ENCODE data around the gene CAVIN2.

The CAVIN2 gene

GRCh38 chr2:191864628-191865374 is 17.9 kb upstream of the CAVIN2 start:
- H3K9ac ChIP-seq (ENCODE audit: low read depth, low read length) = no peak overlapping the region
- H3K4me1 ChIP-seq (ENCODE audit: control insufficient read depth, insufficient read depth, low read length) = peaks cover 27% of the 10 kb centered on the region
- no peaks in the 10 kb centered on the region for H3K27me3 ChIP-seq (ENCODE audit: control insufficient read depth, insufficient read depth, low read length)
- H3K4me3 ChIP-seq (ENCODE audit: low read depth, low read length) = no peak overlapping the region
- H3K27ac ChIP-seq (ENCODE audit: low read depth, low read length) = no peak overlapping the region
- no peaks in the 10 kb centered on the region for H3K9me3 ChIP-seq (ENCODE audit: control insufficient read depth, insufficient read depth, low read length)
- H3K36me3 ChIP-seq (ENCODE audit: control insufficient read depth, insufficient read depth, low read length) = no peaks in the 10 kb centered on the region

DNA sequence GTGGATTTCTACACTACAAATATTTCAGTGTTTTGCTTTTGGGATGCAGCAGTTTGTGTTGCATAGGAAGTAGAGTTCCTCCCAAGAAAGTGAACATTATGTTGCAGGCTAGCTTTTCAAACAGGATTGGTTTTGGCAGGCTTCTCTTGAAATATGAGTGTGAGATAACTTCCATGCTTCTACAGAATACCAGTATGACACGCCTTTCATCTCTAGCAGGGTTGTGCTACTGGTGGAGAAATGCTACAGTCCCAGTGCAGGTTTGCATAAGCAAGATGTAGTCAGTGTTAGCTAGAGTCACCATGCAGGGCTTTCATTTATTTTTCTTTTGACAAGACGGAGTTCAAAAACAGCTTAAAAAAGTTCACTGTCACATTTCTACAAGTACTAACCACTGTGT is 17.1 kb upstream of the CAVIN2 start:
- no peaks in the 10 kb centered on the region for H3K27me3 ChIP-seq (ENCODE audit: control insufficient read depth, insufficient read depth, low read length)
- no peak overlapping the region for H3K9ac ChIP-seq (ENCODE audit: low read depth, low read length)
- no peaks in the 10 kb centered on the region for H3K9me3 ChIP-seq (ENCODE audit: control insufficient read depth, insufficient read depth, low read length)
- no peak overlapping the region for H3K4me3 ChIP-seq (ENCODE audit: low read depth, low read length)
- H3K36me3 ChIP-seq (ENCODE audit: control insufficient read depth, insufficient read depth, low read length) = no peaks in the 10 kb centered on the region
- no peak overlapping the region for H3K27ac ChIP-seq (ENCODE audit: low read depth, low read length)
- peaks cover 20% of the 10 kb centered on the region for H3K4me1 ChIP-seq (ENCODE audit: control insufficient read depth, insufficient read depth, low read length)

- H3K27ac ChIP-seq (ENCODE audit: low read depth, low read length) = no peak overlapping the region
Measured at GRCh38 chr2:191862156-191862775, 15.4 kb upstream of the CAVIN2 start.

GRCh38 chr2:191860760-191861466 is 14.0 kb upstream of the CAVIN2 start:
- H3K27ac ChIP-seq (ENCODE audit: low read depth, low read length) = no peak overlapping the region
- no peaks in the 10 kb centered on the region for H3K36me3 ChIP-seq (ENCODE audit: control insufficient read depth, insufficient read depth, low read length)
- H3K4me1 ChIP-seq (ENCODE audit: control insufficient read depth, insufficient read depth, low read length) = peaks cover 8% of the 10 kb centered on the region; the same call in 1 of the 2 replicates
- no peak overlapping the region for H3K9ac ChIP-seq (ENCODE audit: low read depth, low read length)
- no peaks in the 10 kb centered on the region for H3K9me3 ChIP-seq (ENCODE audit: control insufficient read depth, insufficient read depth, low read length)
- no peaks in the 10 kb centered on the region for H3K27me3 ChIP-seq (ENCODE audit: control insufficient read depth, insufficient read depth, low read length)
- no peak overlapping the region for H3K4me3 ChIP-seq (ENCODE audit: low read depth, low read length)

More at GRCh38 chr2:191862156-191862775, 15.4 kb upstream of the CAVIN2 start:
- Histone ChIP-seq H3K9me3 (ENCODE audit: control insufficient read depth, insufficient read depth, low read length) (no peaks in the 10 kb centered on the region), H3K4me3 (ENCODE audit: low read depth, low read length) (no peak overlapping the region), H3K27me3 (ENCODE audit: control insufficient read depth, insufficient read depth, low read length) (no peaks in the 10 kb centered on the region), H3K9ac (ENCODE audit: low read depth, low read length) (no peak overlapping the region), H3K4me1 (ENCODE audit: control insufficient read depth, insufficient read depth, low read length) (peaks cover 18% of the 10 kb centered on the region), H3K36me3 (ENCODE audit: control insufficient read depth, insufficient read depth, low read length) (no peaks in the 10 kb centered on the region)

DNA sequence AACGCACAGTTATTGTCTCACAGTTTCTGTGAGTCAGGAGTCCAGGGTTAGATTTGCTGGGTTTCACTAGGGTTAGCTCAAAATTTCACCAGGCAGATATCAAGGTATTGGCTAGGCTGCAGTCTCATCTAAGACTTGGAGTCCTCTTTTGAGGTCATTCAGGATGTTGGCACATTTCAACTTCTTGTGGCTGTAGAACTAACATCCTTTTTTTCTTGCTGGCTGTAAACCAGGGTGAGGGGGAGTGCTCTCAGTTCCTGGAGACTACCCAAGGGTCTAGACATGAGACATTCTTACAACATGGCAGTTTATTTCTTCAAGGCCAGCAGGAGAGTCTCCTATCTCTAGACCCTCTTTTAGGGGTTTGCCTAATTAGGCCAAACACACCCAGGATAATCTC is 12.8 kb upstream of the CAVIN2 start:
- Histone ChIP-seq H3K27me3 (ENCODE audit: control insufficient read depth, insufficient read depth, low read length) (no peaks in the 10 kb centered on the region), H3K27ac (ENCODE audit: low read depth, low read length) (no peak overlapping the region), H3K9me3 (ENCODE audit: control insufficient read depth, insufficient read depth, low read length) (no peaks in the 10 kb centered on the region), H3K36me3 (ENCODE audit: control insufficient read depth, insufficient read depth, low read length) (no peaks in the 10 kb centered on the region), H3K9ac (ENCODE audit: low read depth, low read length) (no peak overlapping the region), H3K4me1 (ENCODE audit: control insufficient read depth, insufficient read depth, low read length) (peaks cover 16% of the 10 kb centered on the region), H3K4me3 (ENCODE audit: low read depth, low read length) (no peak overlapping the region)

GRCh38 chr2:191857886-191858285 is 11.0 kb upstream of the CAVIN2 start:
- H3K27me3 ChIP-seq (ENCODE audit: control insufficient read depth, insufficient read depth, low read length) = no peaks in the 10 kb centered on the region
- no peaks in the 10 kb centered on the region for H3K9me3 ChIP-seq (ENCODE audit: control insufficient read depth, insufficient read depth, low read length)
- H3K27ac ChIP-seq (ENCODE audit: low read depth, low read length) = no peak overlapping the region
- H3K36me3 ChIP-seq (ENCODE audit: control insufficient read depth, insufficient read depth, low read length) = no peaks in the 10 kb centered on the region
- no peak overlapping the region for H3K4me3 ChIP-seq (ENCODE audit: low read depth, low read length)
- H3K4me1 ChIP-seq (ENCODE audit: control insufficient read depth, insufficient read depth, low read length) = peaks cover 23% of the 10 kb centered on the region
- no peak overlapping the region for H3K9ac ChIP-seq (ENCODE audit: low read depth, low read length)

GRCh38 chr2:191857259-191857805 is 10.4 kb upstream of the CAVIN2 start:
- H3K4me1 ChIP-seq (ENCODE audit: control insufficient read depth, insufficient read depth, low read length) = peaks cover 23% of the 10 kb centered on the region
- H3K4me3 ChIP-seq (ENCODE audit: low read depth, low read length) = no peak overlapping the region
- H3K9me3 ChIP-seq (ENCODE audit: control insufficient read depth, insufficient read depth, low read length) = no peaks in the 10 kb centered on the region
- H3K36me3 ChIP-seq (ENCODE audit: control insufficient read depth, insufficient read depth, low read length) = no peaks in the 10 kb centered on the region
- no peak overlapping the region for H3K9ac ChIP-seq (ENCODE audit: low read depth, low read length)
- no peak overlapping the region for H3K27ac ChIP-seq (ENCODE audit: low read depth, low read length)
- no peaks in the 10 kb centered on the region for H3K27me3 ChIP-seq (ENCODE audit: control insufficient read depth, insufficient read depth, low read length)

DNA sequence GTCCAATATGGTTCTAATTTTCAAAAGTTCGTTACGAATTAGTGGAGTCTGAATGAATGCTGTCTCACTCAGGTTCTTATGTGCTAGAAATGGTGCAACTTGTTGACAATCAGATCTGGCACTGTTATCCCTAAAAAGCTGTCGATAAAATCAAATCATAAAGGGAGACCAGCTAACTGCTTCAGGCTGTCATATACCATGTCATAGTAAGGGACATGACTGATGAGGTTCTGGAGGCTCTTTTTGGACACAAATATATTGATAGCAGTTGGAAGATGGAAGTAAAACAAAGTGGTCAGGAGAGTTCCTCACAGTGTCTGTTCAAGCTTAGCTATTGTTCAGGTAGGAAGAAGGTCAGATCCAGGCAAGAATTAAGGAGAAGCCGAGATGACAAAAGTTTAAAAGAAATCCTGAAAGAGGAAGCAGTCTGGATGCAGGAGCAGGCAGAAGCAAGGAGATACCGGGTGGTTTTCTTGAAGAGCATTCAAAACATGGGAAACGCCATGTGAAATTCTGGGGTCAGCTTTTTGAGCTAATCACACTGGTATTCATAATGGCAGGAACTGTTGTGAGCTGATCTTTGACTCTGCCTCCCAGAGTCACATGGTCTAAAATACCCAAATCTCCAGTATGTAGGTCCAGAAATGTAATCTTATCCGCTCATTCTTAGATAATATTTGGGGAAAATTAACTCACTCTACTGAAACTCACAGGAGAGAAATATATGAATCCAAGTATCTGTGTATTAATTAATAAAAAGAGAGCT is 9.4 kb upstream of the CAVIN2 start:
- H3K36me3 ChIP-seq (ENCODE audit: control insufficient read depth, insufficient read depth, low read length) = no peaks in the 10 kb centered on the region
- no peaks in the 10 kb centered on the region for H3K9me3 ChIP-seq (ENCODE audit: control insufficient read depth, insufficient read depth, low read length)
- H3K27me3 ChIP-seq (ENCODE audit: control insufficient read depth, insufficient read depth, low read length) = no peaks in the 10 kb centered on the region
- H3K9ac ChIP-seq (ENCODE audit: low read depth, low read length) = no peak overlapping the region
- H3K4me1 ChIP-seq (ENCODE audit: control insufficient read depth, insufficient read depth, low read length) = peaks cover 20% of the 10 kb centered on the region
- no peak overlapping the region for H3K4me3 ChIP-seq (ENCODE audit: low read depth, low read length)
- H3K27ac ChIP-seq (ENCODE audit: low read depth, low read length) = no peak overlapping the region

DNA sequence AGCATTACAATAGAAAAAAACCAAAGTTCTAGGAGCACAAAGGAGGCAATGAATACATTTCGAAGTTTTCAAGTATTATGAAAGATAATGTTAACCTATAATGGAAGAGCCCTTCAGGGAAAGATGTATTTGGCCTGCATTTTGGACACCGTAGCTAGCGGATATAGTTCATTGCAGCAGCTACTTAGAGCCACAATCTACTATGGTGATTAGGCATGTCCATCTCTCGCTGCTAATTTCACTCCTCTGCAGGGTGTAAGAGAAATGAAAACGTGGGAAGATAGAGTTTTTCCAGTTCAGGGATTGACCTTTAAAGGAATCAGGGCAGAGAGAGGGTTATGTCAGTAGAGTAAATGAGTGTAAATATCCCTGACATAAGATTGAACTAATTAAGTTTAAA is 8.5 kb upstream of the CAVIN2 start:
- H3K9ac ChIP-seq (ENCODE audit: low read depth, low read length) = no peak overlapping the region
- H3K4me3 ChIP-seq (ENCODE audit: low read depth, low read length) = no peak overlapping the region
- no peak overlapping the region for H3K27ac ChIP-seq (ENCODE audit: low read depth, low read length)
- H3K9me3 ChIP-seq (ENCODE audit: control insufficient read depth, insufficient read depth, low read length) = no peaks in the 10 kb centered on the region
- H3K4me1 ChIP-seq (ENCODE audit: control insufficient read depth, insufficient read depth, low read length) = peaks cover 14% of the 10 kb centered on the region
- no peaks in the 10 kb centered on the region for H3K36me3 ChIP-seq (ENCODE audit: control insufficient read depth, insufficient read depth, low read length)
- H3K27me3 ChIP-seq (ENCODE audit: control insufficient read depth, insufficient read depth, low read length) = no peaks in the 10 kb centered on the region

DNA sequence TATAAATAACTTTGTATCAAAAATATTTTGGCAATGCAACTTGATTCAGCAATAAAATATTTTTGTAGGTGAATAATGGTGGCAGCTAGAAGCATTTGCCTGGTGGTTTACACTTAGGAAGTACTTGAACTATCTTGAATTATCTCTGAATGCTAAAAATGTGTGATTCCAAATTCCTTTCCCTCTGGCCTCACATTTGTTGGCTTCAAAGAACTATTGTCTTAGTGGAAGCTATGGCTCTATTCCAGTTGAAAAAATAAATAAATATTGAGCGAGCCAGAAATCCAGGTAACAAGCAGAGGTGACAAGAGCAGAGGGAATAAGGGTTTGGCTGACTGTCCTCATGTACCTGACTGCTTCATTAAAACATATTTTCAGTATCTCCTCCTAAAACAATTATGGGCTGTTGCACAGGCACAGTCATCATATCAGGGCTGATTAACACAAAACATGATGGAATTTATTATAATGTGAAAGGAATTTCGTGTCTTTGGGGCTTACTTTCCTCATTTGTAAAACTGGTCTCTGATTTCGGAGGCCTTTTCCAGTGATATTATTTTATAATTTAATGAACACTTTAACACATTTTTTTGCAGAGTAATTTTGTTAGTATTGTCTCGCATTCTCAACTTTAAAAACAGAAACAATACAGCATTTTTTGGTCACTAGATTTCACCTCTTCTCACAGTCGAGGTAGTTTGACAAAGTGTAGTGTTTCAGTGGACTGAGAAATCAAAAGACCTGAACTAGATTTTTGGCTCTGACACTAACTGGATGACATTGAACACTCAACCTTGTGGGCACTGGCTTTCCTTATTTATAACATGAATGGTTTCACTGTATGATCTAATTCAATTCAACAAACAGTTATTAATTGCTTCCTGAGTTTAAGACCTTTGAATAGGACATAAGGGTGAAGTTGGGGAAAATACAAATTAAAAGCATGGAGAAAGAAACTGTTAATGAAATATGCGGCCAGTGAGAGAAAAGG is 7.8 kb upstream of the CAVIN2 start:
- Histone ChIP-seq H3K4me1 (ENCODE audit: control insufficient read depth, insufficient read depth, low read length) (peaks cover 14% of the 10 kb centered on the region), H3K27ac (ENCODE audit: low read depth, low read length) (no peak overlapping the region), H3K27me3 (ENCODE audit: control insufficient read depth, insufficient read depth, low read length) (no peaks in the 10 kb centered on the region), H3K36me3 (ENCODE audit: control insufficient read depth, insufficient read depth, low read length) (no peaks in the 10 kb centered on the region), H3K9ac (ENCODE audit: low read depth, low read length) (no peak overlapping the region), H3K9me3 (ENCODE audit: control insufficient read depth, insufficient read depth, low read length) (no peaks in the 10 kb centered on the region), H3K4me3 (ENCODE audit: low read depth, low read length) (no peak overlapping the region)

All from HUES48 (cell line).